DND-41 (cell line): ENCODE results near the gene POT1.

ENCODE experiments used
- EZH2 ChIP-seq: IDR thresholded peaks from 3 replicates; pipeline ENCODE4 v1.6.1; 2012; ENCODE audit warnings: borderline replicate concordance, low read depth, mild to moderate bottlenecking, moderate library complexity, low read length, inconsistent platforms; ENCODE audit not compliant: severe bottlenecking
- TF ChIP-seq, protein P1 (sequence below): IDR thresholded peaks from 2 replicates; pipeline ENCODE4 v1.5.1; 2012; ENCODE audit warnings: borderline replicate concordance, low read length, moderate library complexity, mild to moderate bottlenecking; ENCODE audit not compliant: poor library complexity, severe bottlenecking; ENCODE audit errors: extremely low read depth

DNA sequence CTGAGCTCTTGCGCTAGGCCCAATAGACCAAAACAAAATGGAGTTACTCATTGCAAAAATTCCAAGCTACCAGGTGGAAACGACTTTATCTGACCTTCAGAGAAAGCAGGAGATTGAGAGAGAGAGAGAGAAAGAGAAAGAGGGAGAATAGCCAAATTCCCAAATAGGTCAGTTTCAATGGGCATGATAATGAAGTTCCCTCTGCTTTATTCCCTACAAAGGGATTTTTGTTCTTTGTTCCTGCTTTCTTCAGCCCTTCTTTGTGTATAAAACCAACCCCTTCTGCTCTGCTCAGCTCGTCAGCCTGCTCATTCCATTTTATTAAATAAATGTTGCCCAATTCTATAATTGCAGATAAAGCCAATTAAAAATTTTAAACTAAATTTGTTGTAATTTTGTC lies 119.0 kb downstream of the POT1 start:
- TF ChIP-seq, protein P1, sequence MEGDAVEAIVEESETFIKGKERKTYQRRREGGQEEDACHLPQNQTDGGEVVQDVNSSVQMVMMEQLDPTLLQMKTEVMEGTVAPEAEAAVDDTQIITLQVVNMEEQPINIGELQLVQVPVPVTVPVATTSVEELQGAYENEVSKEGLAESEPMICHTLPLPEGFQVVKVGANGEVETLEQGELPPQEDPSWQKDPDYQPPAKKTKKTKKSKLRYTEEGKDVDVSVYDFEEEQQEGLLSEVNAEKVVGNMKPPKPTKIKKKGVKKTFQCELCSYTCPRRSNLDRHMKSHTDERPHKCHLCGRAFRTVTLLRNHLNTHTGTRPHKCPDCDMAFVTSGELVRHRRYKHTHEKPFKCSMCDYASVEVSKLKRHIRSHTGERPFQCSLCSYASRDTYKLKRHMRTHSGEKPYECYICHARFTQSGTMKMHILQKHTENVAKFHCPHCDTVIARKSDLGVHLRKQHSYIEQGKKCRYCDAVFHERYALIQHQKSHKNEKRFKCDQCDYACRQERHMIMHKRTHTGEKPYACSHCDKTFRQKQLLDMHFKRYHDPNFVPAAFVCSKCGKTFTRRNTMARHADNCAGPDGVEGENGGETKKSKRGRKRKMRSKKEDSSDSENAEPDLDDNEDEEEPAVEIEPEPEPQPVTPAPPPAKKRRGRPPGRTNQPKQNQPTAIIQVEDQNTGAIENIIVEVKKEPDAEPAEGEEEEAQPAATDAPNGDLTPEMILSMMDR, result no peak
- no peak for TF ChIP-seq EZH2
